ENCODE measurements around the gene INHBC. TPM values are rescaled to one million over a fixed set of nuclear protein-coding genes. Genes with fewer than 3 reads are reported as not detected.
A peak's percentile ranks its signal among the peaks of the same experiment; 100 is the strongest.
"Not testable (repeated sequence)": the region's sequence is repeated elsewhere in the genome, so short reads cannot be mapped to it uniquely, and the experiment has no call there.

INHBC gene
- total RNA-seq, 4 donors from 2014 or later: not detected

DNA sequence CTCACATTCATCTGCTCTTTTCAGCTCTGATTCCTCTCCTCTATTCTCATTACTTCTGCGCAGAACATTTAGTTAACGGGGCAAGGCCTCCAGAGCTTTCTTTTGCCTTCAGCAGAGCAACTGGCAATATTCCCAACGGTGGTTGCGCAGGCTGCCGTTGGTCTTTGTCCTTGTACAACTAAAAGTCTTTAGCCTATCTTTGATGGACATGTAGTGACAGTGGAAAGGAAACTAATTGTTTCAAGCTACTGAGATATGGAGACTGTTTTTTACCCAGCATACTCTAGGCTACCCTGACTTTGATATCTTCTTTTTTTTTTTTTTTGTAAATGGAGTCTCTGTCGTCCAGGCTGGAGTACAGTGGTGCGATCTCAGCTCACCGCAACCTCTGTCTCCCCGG, 16.3 kb upstream of the INHBC start:
- H3K27me3 ChIP-seq: no peaks in the 10 kb centered on the region
- H3K9me3 ChIP-seq: no peaks in the 10 kb centered on the region
- no peak overlapping the region for H3K27ac ChIP-seq
- no peak overlapping the region for H3K4me3 ChIP-seq
- DNase-seq: no peak
- no peak for TF ChIP-seq POLR2A (IDR thresholded peaks at IDR 0.05)
- TF ChIP-seq, protein P1, sequence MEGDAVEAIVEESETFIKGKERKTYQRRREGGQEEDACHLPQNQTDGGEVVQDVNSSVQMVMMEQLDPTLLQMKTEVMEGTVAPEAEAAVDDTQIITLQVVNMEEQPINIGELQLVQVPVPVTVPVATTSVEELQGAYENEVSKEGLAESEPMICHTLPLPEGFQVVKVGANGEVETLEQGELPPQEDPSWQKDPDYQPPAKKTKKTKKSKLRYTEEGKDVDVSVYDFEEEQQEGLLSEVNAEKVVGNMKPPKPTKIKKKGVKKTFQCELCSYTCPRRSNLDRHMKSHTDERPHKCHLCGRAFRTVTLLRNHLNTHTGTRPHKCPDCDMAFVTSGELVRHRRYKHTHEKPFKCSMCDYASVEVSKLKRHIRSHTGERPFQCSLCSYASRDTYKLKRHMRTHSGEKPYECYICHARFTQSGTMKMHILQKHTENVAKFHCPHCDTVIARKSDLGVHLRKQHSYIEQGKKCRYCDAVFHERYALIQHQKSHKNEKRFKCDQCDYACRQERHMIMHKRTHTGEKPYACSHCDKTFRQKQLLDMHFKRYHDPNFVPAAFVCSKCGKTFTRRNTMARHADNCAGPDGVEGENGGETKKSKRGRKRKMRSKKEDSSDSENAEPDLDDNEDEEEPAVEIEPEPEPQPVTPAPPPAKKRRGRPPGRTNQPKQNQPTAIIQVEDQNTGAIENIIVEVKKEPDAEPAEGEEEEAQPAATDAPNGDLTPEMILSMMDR (IDR thresholded peaks at IDR 0.05): no peak
- intact Hi-C loops (cut with DNase I; ENCODE audit: low total_unique reads): no loop called here
- no peaks in the 10 kb centered on the region for H3K36me3 ChIP-seq
- H3K4me1 ChIP-seq: no peaks in the 10 kb centered on the region

DNA sequence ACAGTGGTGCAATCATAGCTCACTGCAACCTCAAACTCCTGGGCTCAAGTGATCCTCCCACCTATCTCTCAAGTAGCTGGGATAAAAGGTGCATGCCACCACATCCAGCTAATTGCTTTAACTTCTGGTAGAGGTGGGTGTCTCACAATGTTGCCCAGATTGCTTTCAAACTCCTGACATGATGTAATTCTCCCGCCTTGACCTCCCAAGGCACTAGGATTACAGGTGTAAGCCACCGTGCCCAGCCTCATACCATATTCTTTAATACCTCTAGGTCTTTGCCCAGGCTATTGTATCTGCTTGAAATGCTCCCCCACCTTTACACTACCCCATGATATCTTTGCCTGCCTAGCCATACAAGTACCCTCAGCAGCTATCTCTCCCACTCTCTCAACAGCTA, 15.1 kb upstream of the INHBC start:
- intact Hi-C loops (cut with DNase I; ENCODE audit: low total_unique reads): no loop called here
- no peak overlapping the region for H3K27ac ChIP-seq
- H3K4me1 ChIP-seq: no peaks in the 10 kb centered on the region
- no peak overlapping the region for H3K4me3 ChIP-seq
- TF ChIP-seq POLR2A (IDR thresholded peaks at IDR 0.05): no peak
- TF ChIP-seq, protein P1 (IDR thresholded peaks at IDR 0.05): no peak
- no peaks in the 10 kb centered on the region for H3K27me3 ChIP-seq
- H3K9me3 ChIP-seq: no peaks in the 10 kb centered on the region
- no peaks in the 10 kb centered on the region for H3K36me3 ChIP-seq
- no peak for DNase-seq

DNA sequence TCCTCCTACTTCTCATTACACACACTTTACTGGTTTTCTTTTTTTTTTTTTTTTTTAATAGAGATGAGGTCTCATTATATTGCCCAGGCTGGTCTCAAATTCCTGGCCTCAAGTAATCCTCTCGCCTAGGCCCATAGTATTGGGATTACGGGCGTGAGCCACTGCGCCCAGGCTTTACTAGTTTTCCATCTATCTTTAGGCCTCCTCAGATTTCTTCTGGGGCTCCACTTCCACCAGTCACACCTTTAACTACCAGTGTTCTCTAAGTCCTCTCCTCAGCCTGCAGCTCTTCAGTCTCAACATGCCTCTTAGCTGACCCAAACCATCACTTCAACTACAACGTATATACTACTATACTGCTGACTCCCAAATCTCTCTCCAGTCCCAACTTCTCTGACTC, 14.1 kb upstream of the INHBC start:
- Histone ChIP-seq H3K27ac (no peak overlapping the region), H3K36me3 (no peaks in the 10 kb centered on the region), H3K27me3 (no peaks in the 10 kb centered on the region), H3K4me1 (no peaks in the 10 kb centered on the region), H3K9me3 (no peaks in the 10 kb centered on the region), H3K4me3 (no peak overlapping the region)
- DNase-seq: no peak
- no peak for TF ChIP-seq POLR2A (IDR thresholded peaks at IDR 0.05)
- TF ChIP-seq, protein P1 (IDR thresholded peaks at IDR 0.05): no peak
- intact Hi-C loops (cut with DNase I; ENCODE audit: low total_unique reads): no loop called here

DNA sequence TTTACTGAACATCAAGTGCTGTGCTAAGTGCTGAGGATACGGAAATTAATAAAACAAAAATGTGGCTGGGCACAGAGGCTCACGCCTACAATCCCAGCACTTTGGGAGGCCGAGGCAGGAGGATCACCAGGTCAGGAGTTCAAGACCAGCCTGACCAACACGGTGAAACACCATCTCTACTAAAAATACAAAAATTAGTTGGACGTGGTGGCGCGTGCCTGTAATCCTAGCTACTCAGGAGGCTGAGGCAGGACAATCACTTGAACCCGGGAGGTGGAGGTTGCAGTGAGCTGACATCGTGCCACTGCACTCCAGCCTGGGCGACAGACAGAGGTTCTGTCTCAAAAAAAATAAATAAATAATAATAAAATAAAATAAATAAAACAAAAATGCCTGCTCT, 7.6 kb upstream of the INHBC start:
- H3K27me3 ChIP-seq; H3K4me1 ChIP-seq; H3K27ac ChIP-seq; intact Hi-C loops (cut with DNase I; ENCODE audit: low total_unique reads); H3K36me3 ChIP-seq; H3K9me3 ChIP-seq; H3K4me3 ChIP-seq: not testable (repeated sequence)
- peak in 1 of 2 donors; percentile 4 for DNase-seq

DNA sequence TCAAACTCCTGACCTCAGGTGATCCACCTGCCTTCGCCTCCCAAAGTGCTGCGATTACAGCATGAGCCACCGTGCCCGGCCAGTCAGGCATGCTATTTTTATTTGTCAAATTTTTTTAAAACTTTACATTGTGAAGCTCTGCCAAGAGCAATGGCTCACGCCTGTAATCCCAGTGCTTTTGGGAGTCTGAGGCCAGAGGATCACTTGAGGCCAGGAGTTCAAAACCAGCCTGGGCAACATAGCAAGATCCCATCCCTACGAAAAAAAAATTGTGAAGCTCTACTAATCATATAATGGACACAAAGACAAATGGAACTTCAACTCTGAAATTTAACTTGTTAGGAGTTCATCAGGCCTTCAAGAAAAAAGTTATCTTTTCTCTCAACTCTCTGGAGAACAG, 5.6 kb upstream of the INHBC start:
- peak in 1 of 2 donors; percentile 4 for DNase-seq
- Histone ChIP-seq H3K27ac (peak overlapping the region in 1 of 2 donors; percentile 94), H3K27me3 (no peaks in the 10 kb centered on the region), H3K4me1 (peaks cover 0 to 9% of the 10 kb centered on the region in 2 donors), H3K36me3 (no peaks in the 10 kb centered on the region), H3K4me3 (no peak overlapping the region), H3K9me3 (no peaks in the 10 kb centered on the region)
- intact Hi-C loops (cut with DNase I; ENCODE audit: low total_unique reads): no loop called here
- TF ChIP-seq, protein P1 (IDR thresholded peaks at IDR 0.05): no peak
- no peak for TF ChIP-seq POLR2A (IDR thresholded peaks at IDR 0.05)

DNA sequence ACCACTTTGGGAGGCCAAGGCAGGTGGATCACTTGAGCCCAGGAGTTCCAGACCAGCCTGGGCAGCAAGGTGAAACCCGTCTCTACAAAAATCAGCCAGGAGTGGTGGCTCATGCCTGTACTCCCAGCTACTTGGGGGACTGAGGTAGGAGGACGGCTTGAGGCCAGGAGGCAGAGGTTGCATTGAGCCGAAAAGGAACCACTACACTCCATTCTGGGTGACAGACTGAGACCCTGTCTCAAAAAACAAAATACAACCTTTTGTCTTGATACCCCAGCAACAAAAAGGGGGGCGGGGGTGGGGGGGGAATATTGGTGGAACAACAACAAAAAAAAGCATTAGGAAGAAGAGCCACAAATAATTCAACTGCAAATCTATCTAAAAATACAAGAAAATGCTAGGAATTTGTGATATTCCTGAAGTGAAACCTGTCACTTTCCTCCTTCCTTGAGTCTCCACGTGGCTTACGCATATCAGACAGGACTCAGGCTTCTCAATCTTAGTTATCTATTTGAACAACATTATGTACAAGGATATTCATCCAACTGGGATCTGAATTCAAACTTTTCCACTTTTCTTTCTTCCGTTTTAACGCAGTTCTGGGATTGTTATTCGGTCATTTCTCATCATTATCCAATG, 5.0 kb upstream of the INHBC start:
- Histone ChIP-seq H3K27me3 (no peaks in the 10 kb centered on the region), H3K27ac (peak overlapping the region; percentile 94 to 96), H3K9me3 (no peaks in the 10 kb centered on the region), H3K4me3 (peak overlapping the region; percentile 64 to 74), H3K4me1 (peaks cover 0 to 9% of the 10 kb centered on the region in 2 donors), H3K36me3 (no peaks in the 10 kb centered on the region)
- TF ChIP-seq, protein P1 (IDR thresholded peaks at IDR 0.05): no peak
- no peak for TF ChIP-seq POLR2A (IDR thresholded peaks at IDR 0.05)
- intact Hi-C loops (cut with DNase I; ENCODE audit: low total_unique reads): no loop called here
- DNase-seq: no peak

Data from uterus (tissue), 4 donors.